Measurements from ENCODE around the gene DNAI7.

Gene DNAI7

GRCh38 chr12:25162866-25163265 is 32.1 kb downstream of the DNAI7 start:
- DNase-seq, result no peak

- DNase-seq, result no peak
Measured at GRCh38 chr12:25156061-25156460, 38.9 kb downstream of the DNAI7 start.

DNA sequence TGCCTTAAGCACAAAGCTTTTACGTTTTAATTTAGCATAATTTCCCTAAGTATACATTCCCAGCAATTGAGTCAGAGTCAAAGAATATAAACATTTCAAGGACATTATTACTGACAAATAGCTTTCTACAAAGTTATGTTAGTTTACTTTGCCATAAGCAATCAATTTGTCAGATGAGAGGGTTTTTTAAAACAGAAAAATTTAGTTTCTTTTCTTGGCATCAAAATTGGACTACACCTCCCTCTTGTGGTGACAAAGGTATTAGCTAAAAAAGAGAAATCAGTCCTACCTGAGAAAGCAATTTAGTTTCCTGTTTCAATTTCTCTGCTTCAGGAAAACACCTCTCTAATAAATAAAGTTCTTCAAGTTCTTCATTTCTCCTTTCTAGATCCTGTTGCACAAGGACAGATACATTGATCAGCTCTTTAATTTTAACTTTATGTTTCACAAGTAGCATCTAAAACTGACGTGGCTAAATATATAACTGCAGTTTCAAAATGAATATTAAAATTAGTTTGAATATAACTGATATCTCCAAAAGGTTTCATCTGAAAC is 39.9 kb downstream of the DNAI7 start:
- DNase-seq, result no peak

DNA sequence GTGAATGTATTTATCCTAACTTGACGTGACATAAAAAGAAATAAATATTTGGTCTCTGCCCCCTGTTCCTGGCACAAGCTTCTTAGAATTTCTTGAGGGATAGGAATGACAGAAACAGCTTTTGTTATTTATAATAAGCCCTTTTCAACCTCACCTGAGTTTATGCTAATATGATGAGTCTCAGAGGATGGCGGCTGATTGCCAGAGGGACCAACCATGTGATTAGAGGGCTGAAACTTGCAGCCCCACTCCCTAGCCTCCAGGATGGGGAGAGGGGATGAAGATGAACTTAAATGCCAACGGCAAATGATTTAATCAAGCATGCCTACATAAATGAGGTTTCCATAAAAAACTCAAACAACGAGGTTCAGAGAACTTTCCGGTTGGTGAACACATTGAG is 42.9 kb downstream of the DNAI7 start:
- DNase-seq, result no peak

DNA sequence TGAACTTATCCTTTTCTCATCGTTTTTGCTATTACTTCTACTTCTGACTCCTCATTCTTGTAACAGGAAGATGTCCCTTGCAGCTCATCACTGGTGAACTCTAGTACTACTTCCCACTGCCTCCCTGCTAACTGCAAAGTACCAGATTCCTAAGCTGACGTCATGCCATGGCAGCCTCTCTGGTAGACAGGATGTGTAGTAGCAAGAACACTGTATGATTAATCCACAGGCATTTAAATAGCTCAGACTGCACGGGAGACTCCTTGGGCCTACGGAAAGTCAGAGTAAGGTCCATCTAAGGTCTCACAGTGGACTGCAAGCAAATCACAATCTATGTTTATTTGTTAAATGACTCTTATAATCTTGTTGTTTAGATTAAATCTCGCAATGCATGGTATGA is 43.5 kb downstream of the DNAI7 start:
- no peak for DNase-seq

DNA sequence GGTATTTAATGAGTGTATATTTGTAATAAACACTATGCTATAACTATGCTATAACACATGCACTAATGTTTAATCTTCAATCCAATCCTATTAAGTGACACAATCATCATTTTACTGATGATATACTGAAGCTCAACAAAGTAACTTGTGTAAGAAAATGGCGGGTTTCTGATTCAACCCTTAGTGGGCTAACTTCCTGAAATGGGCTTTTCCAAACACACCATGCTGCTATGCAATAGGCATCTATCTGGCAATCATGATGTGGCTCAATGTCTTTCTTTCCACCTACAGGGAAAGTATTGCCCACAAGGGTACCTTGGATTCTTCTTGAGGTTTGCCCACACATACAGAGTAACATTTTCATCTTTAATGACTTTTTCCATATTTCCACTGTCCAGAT is 48.3 kb downstream of the DNAI7 start:
- DNase-seq, result no peak

DNA sequence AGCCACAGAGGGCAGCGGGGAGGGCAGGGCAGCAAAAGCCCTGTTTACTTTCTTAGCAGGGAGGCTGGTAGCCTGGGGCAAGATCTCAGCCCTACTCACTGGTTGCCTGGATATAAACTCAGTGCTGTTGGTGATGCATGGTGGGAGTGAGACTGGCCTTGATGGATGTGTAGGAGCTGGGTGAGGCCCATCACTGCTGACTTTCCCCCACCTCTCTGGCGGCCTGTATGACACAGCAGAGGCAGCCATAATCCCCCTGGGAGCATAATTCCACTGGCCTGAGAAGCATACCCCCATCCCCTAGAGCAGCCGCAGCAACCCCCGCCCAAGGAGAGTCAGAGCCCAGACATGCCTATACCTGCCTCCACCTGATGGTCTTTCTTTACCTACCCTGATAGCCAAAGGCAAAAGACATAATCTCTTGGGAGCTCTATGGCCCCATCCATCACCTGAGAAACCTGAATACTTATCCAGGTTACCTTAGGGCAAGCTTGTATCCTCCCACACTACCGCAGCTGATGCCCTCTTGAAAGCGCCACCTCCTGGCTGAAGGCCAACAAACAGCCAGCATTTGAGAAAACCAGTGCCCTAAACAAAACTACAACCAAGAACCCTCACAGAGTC is 59.3 kb downstream of the DNAI7 start:
- no peak for DNase-seq

DNA sequence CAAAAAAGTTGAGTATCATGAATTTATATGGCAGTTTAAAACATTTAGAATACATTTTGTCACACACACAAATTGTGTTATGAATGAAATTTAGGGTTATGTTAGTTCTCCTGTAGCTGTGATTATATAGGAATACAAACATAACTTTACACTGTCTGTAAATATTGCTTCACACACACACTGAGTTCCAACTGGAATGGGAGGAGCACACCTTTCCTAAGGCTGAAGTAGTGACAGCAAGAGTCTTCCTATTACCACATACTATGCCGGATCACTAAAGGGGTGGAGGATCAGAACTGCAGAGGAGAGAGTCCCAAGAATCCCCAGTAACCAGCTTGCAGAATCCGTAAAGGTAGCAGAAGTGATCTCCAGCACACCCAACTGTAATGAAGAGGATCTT is 63.7 kb downstream of the DNAI7 start:
- DNase-seq, result no peak

GRCh38 chr12:25130741-25131188 is 64.2 kb downstream of the DNAI7 start:
- DNase-seq, result no peak

- DNase-seq, result no peak
Measured at GRCh38 chr12:25126746-25127145, 68.2 kb downstream of the DNAI7 start.

DNA sequence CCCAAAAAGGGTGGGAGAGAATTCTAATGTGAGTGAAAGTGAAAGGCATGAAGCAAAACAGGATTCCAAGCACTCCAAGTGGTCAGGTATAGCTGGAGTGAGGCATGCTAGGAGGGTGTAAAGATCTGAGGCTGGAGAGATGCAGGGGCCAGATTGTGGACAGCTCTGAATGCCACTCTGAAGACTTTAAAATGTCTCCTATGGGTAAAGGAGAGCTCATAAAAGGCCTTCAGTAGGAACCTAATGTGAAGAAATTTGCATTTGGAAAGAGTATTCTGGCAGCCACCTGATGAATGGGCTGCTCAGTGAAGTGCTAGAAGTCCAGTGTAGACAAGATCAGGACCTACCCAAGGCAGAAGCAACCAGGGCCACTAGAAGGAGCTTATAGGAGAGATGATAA is 68.9 kb downstream of the DNAI7 start:
- DNase-seq, result no peak

- no peak for DNase-seq
Measured at GRCh38 chr12:25124493-25124892, 70.5 kb downstream of the DNAI7 start.

DNA sequence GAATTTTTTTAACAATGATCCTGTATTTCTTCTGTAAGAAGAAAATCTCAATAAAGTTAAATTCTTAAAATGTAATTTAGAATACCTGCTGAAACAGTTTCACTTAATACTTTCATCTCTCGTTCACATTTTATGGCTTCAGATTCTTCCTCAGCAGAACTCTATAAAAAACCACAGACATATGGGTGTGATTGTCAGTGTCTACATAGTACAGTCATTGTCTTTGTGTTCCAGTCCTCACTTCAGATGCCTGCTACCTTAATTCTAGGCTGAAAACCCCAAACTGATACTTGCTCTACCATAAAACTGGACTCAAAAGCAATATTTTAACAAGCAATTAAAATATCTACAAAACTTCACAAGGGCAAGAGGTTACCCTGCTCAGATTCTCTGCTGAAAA is 71.8 kb downstream of the DNAI7 start:
- DNase-seq, result no peak

DNA sequence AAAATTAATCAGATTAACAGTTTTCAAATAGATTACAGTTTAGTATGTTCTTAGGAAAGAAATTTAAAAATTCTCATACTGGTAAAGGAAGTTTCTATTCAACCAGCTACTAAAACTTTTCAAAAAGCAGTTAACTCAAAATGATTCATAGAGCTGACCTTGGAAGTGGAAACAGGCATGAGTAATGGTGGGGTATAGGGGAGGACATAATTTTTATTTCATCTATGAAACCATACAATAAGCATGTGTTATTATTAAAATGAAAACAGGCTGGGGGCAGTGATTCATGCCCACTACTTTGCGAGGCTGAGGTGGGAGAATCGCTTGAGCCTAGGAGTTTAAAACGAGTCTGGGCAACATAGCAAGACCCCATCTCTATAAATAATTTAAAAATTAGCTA is 73.0 kb downstream of the DNAI7 start:
- DNase-seq, result no peak

GRCh38 chr12:25121110-25121509 is 73.8 kb downstream of the DNAI7 start:
- DNase-seq, result no peak

- no peak for DNase-seq
Measured at GRCh38 chr12:25119020-25119419, 75.9 kb downstream of the DNAI7 start.

GRCh38 chr12:25115677-25116076 is 79.3 kb downstream of the DNAI7 start:
- no peak for DNase-seq

- no peak for DNase-seq
Measured at GRCh38 chr12:25113651-25114050, 81.3 kb downstream of the DNAI7 start.

DNA sequence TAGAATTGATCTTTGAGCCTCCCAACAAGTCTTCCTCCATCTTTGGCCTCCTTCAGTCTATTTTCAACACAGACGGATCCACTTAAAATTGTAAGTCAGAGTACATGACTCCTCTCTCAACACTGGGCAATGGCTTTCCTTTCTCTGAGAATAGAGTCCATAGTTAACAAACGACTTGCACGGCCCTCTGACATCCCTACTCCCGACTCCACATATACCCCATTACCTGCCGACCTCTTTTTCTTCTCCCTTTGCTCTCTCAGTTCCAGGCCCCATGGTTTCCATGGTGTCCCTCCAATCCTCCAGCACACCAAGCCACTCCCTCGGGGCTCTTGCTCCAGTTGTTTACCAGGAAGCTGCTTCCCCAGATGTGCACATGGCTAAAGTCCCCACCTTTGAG is 84.7 kb downstream of the DNAI7 start:
- no peak for DNase-seq

- DNase-seq, result no peak
Measured at GRCh38 chr12:25107920-25108319, 87.0 kb downstream of the DNAI7 start.

- no peak for DNase-seq
Measured at GRCh38 chr12:25106818-25107217, 88.1 kb downstream of the DNAI7 start.

DNA sequence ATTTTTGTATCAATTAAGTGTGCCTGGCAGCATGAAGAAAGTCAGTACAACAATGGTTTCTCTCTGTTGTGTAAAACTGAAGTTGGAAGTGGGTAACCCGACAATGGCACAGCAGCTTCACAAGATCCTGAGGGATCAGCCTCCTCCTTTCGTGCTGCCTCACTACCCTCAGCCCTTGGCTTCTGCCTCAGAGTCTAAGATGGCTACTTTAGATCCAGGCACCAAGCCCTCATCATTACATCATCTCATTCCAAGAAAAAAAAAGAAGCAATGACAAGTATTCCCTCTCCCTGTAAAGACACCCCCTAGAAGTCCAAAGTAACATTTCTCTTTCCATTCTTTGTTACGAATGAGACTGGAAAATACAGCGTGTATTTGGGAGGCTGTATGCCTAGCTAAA is 92.6 kb downstream of the DNAI7 start:
- no peak for DNase-seq

GRCh38 chr12:25101092-25101445 is 93.9 kb downstream of the DNAI7 start:
- no peak for DNase-seq

DNA sequence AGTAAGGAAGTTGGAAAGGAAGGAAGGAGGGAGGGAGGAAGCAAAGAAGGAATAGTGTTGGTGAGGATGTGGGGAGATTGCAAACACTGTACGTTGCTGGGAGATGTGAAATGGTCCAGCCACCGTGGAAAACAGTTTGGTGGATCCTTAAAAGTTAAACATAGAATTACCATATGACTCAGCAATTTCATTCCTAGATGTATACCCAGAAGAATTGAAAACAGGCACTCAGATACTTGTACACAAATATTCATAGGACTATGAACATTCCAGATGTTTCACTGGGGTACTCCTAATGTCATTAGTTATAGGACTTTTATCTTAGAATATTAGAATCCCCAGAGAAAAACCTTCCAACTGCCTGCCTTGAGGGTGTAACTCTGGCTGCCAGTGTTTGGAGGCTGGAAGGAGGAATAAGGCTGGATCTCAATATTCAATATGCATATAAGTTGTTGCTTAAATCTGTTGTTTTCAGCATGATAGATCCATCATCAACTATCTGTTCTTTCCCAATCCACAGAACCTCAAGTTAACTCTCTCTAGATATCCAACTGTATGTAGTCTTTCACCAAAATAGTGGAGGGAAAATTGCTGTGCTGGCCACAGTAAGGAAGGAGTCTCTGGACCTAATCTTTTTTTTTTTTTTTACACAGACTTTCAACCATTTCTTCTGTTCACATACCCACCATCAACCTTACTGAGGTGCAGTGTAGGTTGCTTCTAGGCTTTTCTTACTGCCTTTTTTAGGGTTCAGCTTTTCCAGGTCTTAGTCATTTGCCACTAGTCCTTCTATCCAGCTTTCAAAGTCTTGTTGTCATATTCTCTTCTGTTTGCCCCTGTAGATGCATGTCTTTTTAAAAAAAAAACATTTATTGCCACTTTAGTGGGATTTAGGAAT is 94.5 kb downstream of the DNAI7 start:
- no peak for DNase-seq

Data from NCI-H187 treated with DMSO at 0.1 percent for 48 hours (cell line).